A549 (cell line): ENCODE data around the gene LMX1B.

Experiments
- CBX2 ChIP-seq: fragments of 200-600 bp; sonication (generic); IDR thresholded peaks from 2 replicates; pipeline ENCODE4 v1.6.1; 2016; ENCODE audit warnings: low read depth, mild to moderate bottlenecking, borderline replicate concordance
- CBX8 ChIP-seq: fragments of 200-600 bp; sonication (generic); IDR thresholded peaks from 2 replicates; pipeline ENCODE4 v1.6.1; 2016
- CTCF ChIP-seq: fragments of >200 bp; sonication (Bioruptor Twin); formaldehyde crosslinking; IDR thresholded peaks from 3 replicates; pipeline ENCODE4 v1.5.1; 2016
- EHMT2 ChIP-seq: fragments of 200-600 bp; sonication (generic); IDR thresholded peaks from 2 replicates; pipeline ENCODE4 v1.6.1; 2016; ENCODE audit warnings: antibody characterized with exemption, low read depth, mild to moderate bottlenecking, moderate library complexity
- HOXA7 ChIP-seq: fragments of 250-450 bp; sonication (Bioruptor Pico); IDR thresholded peaks from 2 replicates; pipeline ENCODE4 v1.5.0; 2020; ENCODE audit warnings: mild to moderate bottlenecking, moderate library complexity
- POLR2A ChIP-seq: IDR thresholded peaks from 2 replicates; pipeline ENCODE4 v1.6.1; 2012; ENCODE audit warnings: mild to moderate bottlenecking, low read length
- RNF2 ChIP-seq: fragments of 200-600 bp; sonication (generic); IDR thresholded peaks from 2 replicates; pipeline ENCODE4 v1.6.1; 2016; ENCODE audit warnings: low read depth, mild to moderate bottlenecking, antibody characterized with exemption, moderate library complexity, borderline replicate concordance
- SMC3 ChIP-seq: fragments of >200 bp; sonication (Bioruptor Twin); formaldehyde crosslinking; IDR thresholded peaks from 3 replicates; pipeline ENCODE4 v1.6.1; 2018; ENCODE audit warnings: inconsistent platforms
- ZNF302 ChIP-seq: fragments of 250-450 bp; sonication (Bioruptor Pico); IDR thresholded peaks from 2 replicates; pipeline ENCODE4 v1.9.0; 2021; ENCODE audit warnings: inconsistent platforms, mild to moderate bottlenecking, moderate library complexity

DNA sequence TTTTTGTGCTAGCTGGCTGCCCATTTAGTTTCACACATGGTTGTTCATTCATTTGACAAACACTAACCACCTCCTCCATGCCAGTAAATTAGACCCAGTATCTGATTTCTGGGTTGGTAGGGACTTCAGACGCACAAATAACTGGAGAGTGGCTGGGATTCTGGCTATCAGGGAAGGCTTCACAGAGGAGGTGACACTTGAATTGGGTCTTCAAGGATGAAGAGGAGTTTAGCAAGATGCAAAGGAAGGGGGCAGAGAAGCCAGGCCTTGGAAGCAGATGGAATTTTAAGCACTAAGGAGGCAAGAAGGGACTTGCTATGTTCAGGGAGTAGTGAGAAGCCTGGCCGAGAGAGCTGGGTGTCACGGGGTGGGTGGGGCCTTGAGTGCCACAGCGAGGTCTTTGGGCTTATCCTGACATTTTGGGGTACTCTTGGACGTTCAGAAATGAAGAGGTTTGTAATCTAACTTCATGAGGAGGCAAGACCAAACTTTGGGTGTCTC is 71.3 kb downstream of the LMX1B start:
- no peak for TF ChIP-seq POLR2A
- no peak for TF ChIP-seq CBX8
- no peak for TF ChIP-seq RNF2
- TF ChIP-seq ZNF302 (CRISPR knock-in tag): no peak
- TF ChIP-seq CTCF: no peak
- no peak for TF ChIP-seq HOXA7 (CRISPR knock-in tag)
- TF ChIP-seq CBX2: no peak
- TF ChIP-seq EHMT2: no peak
- no peak for TF ChIP-seq SMC3
